HCT116 (cell line): ENCODE measurements around the gene PARP9. TPM values are rescaled to one million over a fixed set of nuclear protein-coding genes. Genes with fewer than 3 reads are reported as not detected.

ENCODE experiments used
- ATAC-seq: fragments of 200-7000 bp; cut with Tn5 transposase; 2 replicates; pipeline ENCODE4 v1.9.1; 2020; ENCODE audit warnings: mild to moderate bottlenecking, moderate library complexity
- BruUV-seq: library from RNA; stranded (reverse); fragments of 400-500 nt; replicated peaks from 2 replicates; lab custom pipeline; 2021; lab: Mats Ljungman, UMichigan
- CTCF ChIA-PET: fragments of 300-600 bp; sonication (Branson Sonifier 250); formaldehyde crosslinking; loops from one replicate; lab custom pipeline; 2021; ENCODE audit warnings: antibody characterized with exemption; lab: Charles Lee
- POLR2A ChIA-PET: fragments of 300-600, 350-600 bp; sonication (Branson Sonifier 250); formaldehyde crosslinking; loops from one replicate; lab custom pipeline; 2021; ENCODE audit warnings: antibody characterized with exemption; lab: Charles Lee
- RAD21 ChIA-PET, 2 experiments: fragments of 300-600 bp; sonication (Branson Sonifier 250); formaldehyde crosslinking; loops; one replicate each; lab custom pipeline; 2023; ENCODE audit warnings: low total read pairs in 2 of 2; ENCODE audit not compliant: uncharacterized antibody in 2 of 2, unreplicated experiment in 2 of 2, low non-redundant PET in 1 of 2; lab: Charles Lee
- DNase-seq: peaks from one replicate; pipeline ENCODE4 v3.0.0-alpha.2; 2010; ENCODE audit warnings: low read depth, low spot score
- H2AFZ ChIP-seq: fragments of 200-600 bp; shearing (Covaris generic), sonication (generic); 2 replicates; pipeline ENCODE4 v1.6.1; 2017; ENCODE audit warnings: low read depth, mixed run types, mixed read lengths, antibody characterized with exemption, low read length; ENCODE audit not compliant: poor library complexity, severe bottlenecking
- H3K27ac ChIP-seq: 2 replicates; pipeline ENCODE4 v1.5.1; 2012; ENCODE audit warnings: low read depth, low read length
- H3K27me3 ChIP-seq: fragments of 200-600 bp; sonication (generic); 2 replicates; pipeline ENCODE4 v1.6.1; 2016; ENCODE audit warnings: mixed run types, low read length, mixed read lengths; ENCODE audit not compliant: insufficient read depth
- H3K36me3 ChIP-seq, 2 experiments: fragments of 200-500 bp in 1 of 2; fragments of 200-600 bp in 1 of 2; sonication (Bioruptor generic) in 1 of 2; sonication (generic) in 1 of 2; 2 replicates each; pipeline versions ENCODE4 v1.5.1 to v1.6.1; 2014 to 2016; ENCODE audit warnings: low read length in 2 of 2, inconsistent platforms in 1 of 2, mixed read lengths in 1 of 2, mixed run types in 1 of 2; ENCODE audit not compliant: insufficient read depth in 2 of 2, control insufficient read depth in 1 of 2
- H3K4me1 ChIP-seq, 2 experiments: fragments of 200-600 bp in 1 of 2; sonication (generic) in 1 of 2; 2 replicates each; pipeline versions ENCODE4 v1.5.1 to v1.6.1; 2012 to 2017; ENCODE audit warnings: low read length in 2 of 2, inconsistent platforms in 1 of 2, mild to moderate bottlenecking in 1 of 2, mixed read lengths in 1 of 2, mixed run types in 1 of 2, moderate library complexity in 1 of 2; ENCODE audit not compliant: insufficient read depth in 2 of 2, control insufficient read depth in 1 of 2
- H3K4me2 ChIP-seq: fragments of 200-600 bp; sonication (generic); 2 replicates; pipeline ENCODE4 v1.6.1; 2017; ENCODE audit warnings: mixed run types, low read length, mixed read lengths
- H3K4me3 ChIP-seq, 2 experiments: fragments of 200-600 bp in 1 of 2; sonication (generic) in 1 of 2; replicated peaks in 1 of 2; 2 replicates each; pipeline ENCODE4 v1.5.1; 2011 to 2016; ENCODE audit warnings: low read length in 2 of 2, control low read depth in 1 of 2, low read depth in 1 of 2, mild to moderate bottlenecking in 1 of 2, mixed read lengths in 1 of 2, mixed run types in 1 of 2
- H3K79me2 ChIP-seq: fragments of 200-600 bp; sonication (generic); 2 replicates; pipeline ENCODE4 v1.6.1; 2017; ENCODE audit warnings: mild to moderate bottlenecking, mixed run types, low read length, moderate library complexity, mixed read lengths; ENCODE audit not compliant: insufficient read depth
- H3K9ac ChIP-seq: fragments of 200-600 bp; sonication (generic); 2 replicates; pipeline ENCODE4 v1.6.1; 2016; ENCODE audit warnings: low read length, mixed read lengths
- H3K9me2 ChIP-seq: fragments of 200-600 bp; sonication (generic), shearing (Covaris generic); 2 replicates; pipeline ENCODE4 v1.6.1; 2017; ENCODE audit warnings: mixed run types, mild to moderate bottlenecking, moderate library complexity; ENCODE audit not compliant: insufficient read depth
- H3K9me3 ChIP-seq, 2 experiments: fragments of 200-500 bp in 1 of 2; fragments of 200-600 bp in 1 of 2; sonication (Bioruptor generic) in 1 of 2; sonication (generic) in 1 of 2; 2 replicates each; pipeline ENCODE4 v1.6.1; 2014 to 2017; ENCODE audit warnings: low read length in 2 of 2, mixed read lengths in 2 of 2, inconsistent platforms in 1 of 2, low read depth in 1 of 2, mild to moderate bottlenecking in 1 of 2, mixed run types in 1 of 2, moderate library complexity in 1 of 2; ENCODE audit not compliant: control insufficient read depth in 1 of 2, insufficient read depth in 1 of 2
- H4K20me1 ChIP-seq: fragments of 200-600 bp; sonication (generic), shearing (Covaris generic); 2 replicates; pipeline ENCODE4 v1.6.1; 2017; ENCODE audit warnings: mixed run types, mild to moderate bottlenecking, moderate library complexity; ENCODE audit not compliant: insufficient read depth
- CBX3 ChIP-seq: IDR thresholded peaks from 2 replicates; pipeline ENCODE4 v1.6.1; 2012; ENCODE audit warnings: low read depth
- ELF1 ChIP-seq: IDR thresholded peaks from 2 replicates; pipeline ENCODE4 v1.6.1; 2012; ENCODE audit warnings: low read depth, borderline replicate concordance
- EZH2 ChIP-seq: fragments of 200-600 bp; sonication (generic); IDR thresholded peaks from 2 replicates; pipeline ENCODE4 v1.6.1; 2017; ENCODE audit warnings: antibody characterized with exemption, mixed run types
- EZH2phosphoT487 ChIP-seq: fragments of 200-600 bp; IDR thresholded peaks from 2 replicates; pipeline ENCODE4 v1.6.1; 2018; ENCODE audit warnings: antibody characterized with exemption, borderline replicate concordance
- JUND ChIP-seq: IDR thresholded peaks from 2 replicates; pipeline ENCODE4 v1.6.1; 2012
- POLR2A ChIP-seq: IDR thresholded peaks from 2 replicates; pipeline ENCODE4 v1.7.0; 2011; ENCODE audit warnings: borderline replicate concordance; ENCODE audit not compliant: insufficient read depth, insufficient read length; ENCODE audit errors: extremely low read depth
- POLR2AphosphoS5 ChIP-seq: IDR thresholded peaks from 2 replicates; pipeline ENCODE4 v1.6.1; 2011; ENCODE audit warnings: mild to moderate bottlenecking, low read depth, low read length, moderate library complexity
- RAD21 ChIP-seq: IDR thresholded peaks from 2 replicates; pipeline ENCODE4 v1.6.1; 2012; ENCODE audit warnings: low read depth, mild to moderate bottlenecking
- SIN3A ChIP-seq: IDR thresholded peaks from 2 replicates; pipeline ENCODE4 v1.6.1; 2012; ENCODE audit warnings: low read depth
- SP1 ChIP-seq: IDR thresholded peaks from 2 replicates; pipeline ENCODE4 v1.6.1; 2012; ENCODE audit warnings: low read depth
- SRF ChIP-seq: IDR thresholded peaks from 2 replicates; pipeline ENCODE4 v1.6.1; 2012; ENCODE audit warnings: low read depth
- TCF7L2 ChIP-seq: IDR thresholded peaks from 2 replicates; pipeline ENCODE4 v1.7.0; 2011; ENCODE audit warnings: borderline replicate concordance, inconsistent platforms; ENCODE audit not compliant: insufficient read depth, insufficient read length; ENCODE audit errors: extremely low read depth
- YY1 ChIP-seq: IDR thresholded peaks from 2 replicates; pipeline ENCODE4 v1.6.1; 2011; ENCODE audit warnings: low read length, low read depth, moderate library complexity, mild to moderate bottlenecking; ENCODE audit not compliant: insufficient replicate concordance; ENCODE audit errors: extremely low read depth
- ZNF274 ChIP-seq: fragments of 200-500 bp; sonication (Bioruptor generic); IDR thresholded peaks from 2 replicates; pipeline ENCODE4 v1.6.1; 2014; ENCODE audit warnings: mild to moderate bottlenecking, low read depth, low read length, inconsistent platforms
- intact Hi-C: fragments of 100-400 bp; cut with micrococcal nuclease; formaldehyde crosslinking; loops from 2 replicates; pipeline ENCODE4 v1.10.0; 2022
- total RNA-seq: library from RNA; stranded (reverse); gene quantifications from one replicate; pipeline ENCODE4 v1.2.1, GENCODE V29; 2021; ENCODE audit not compliant: unreplicated experiment
- TF ChIP-seq, protein P1 (sequence below): IDR thresholded peaks from 2 replicates; pipeline ENCODE4 v1.6.1; 2012
- TF ChIP-seq, protein P2 (sequence below): IDR thresholded peaks from 2 replicates; pipeline ENCODE4 v1.6.1; 2012
- TF ChIP-seq, protein P3 (sequence below), 3 experiments: fragments of 200-600 bp in 1 of 3; sonication (generic) in 1 of 3; IDR thresholded peaks in 2 of 3; conservative IDR thresholded peaks in 1 of 3; 2 replicates each; pipeline ENCODE4 v1.5.1; 2012 to 2017; ENCODE audit warnings: low read depth in 2 of 3, low read length in 2 of 3, antibody characterized with exemption in 1 of 3, borderline replicate concordance in 1 of 3, control low read depth in 1 of 3, mild to moderate bottlenecking in 1 of 3, mixed read lengths in 1 of 3, mixed run types in 1 of 3, moderate library complexity in 1 of 3; ENCODE audit not compliant: insufficient read depth in 1 of 3
- TF ChIP-seq, protein P4 (sequence below): IDR thresholded peaks from 2 replicates; pipeline ENCODE4 v1.6.1; 2011; ENCODE audit warnings: mild to moderate bottlenecking, low read length, moderate library complexity; ENCODE audit not compliant: insufficient replicate concordance; ENCODE audit errors: extremely low read depth
- TF ChIP-seq, protein P5 (sequence below): IDR thresholded peaks from 2 replicates; pipeline ENCODE4 v1.6.1; 2012; ENCODE audit warnings: low read depth

The PARP9 gene
- total RNA-seq, 1 experiment from 2014 or later: 9.5 TPM

DNA sequence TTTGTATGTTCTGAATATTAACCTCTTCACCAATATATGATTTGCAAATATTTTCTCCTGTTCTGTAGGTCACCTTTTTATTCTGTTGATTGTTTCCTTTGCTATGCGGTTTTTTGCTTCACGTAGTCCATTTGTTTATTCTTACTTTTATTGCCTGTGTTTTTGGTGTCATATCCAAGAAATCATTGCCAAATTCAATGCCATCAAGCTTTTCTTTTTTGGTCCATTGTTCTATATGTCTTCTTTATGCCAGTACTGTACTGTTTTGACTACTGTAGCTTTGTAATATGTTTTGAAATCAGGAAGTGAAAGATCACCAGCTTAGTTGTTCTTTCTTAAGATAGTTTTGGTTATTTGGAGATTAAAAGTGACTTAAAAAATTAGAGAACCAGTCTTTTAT, 17.5 kb upstream of the PARP9 start:
- Histone ChIP-seq H3K9me2 (no peaks in the 10 kb centered on the region), H3K4me2 (no peak overlapping the region), H3K4me1 (peaks cover 0 to 3% of the 10 kb centered on the region in 2 experiments; a peak in 1 of 4 replicates), H2AFZ (no peak overlapping the region), H3K27me3 (no peaks in the 10 kb centered on the region), H4K20me1 (no peaks in the 10 kb centered on the region), H3K9ac (no peak overlapping the region), H3K9me3 (peaks cover 15 to 23% of the 10 kb centered on the region in 2 experiments; a peak in 2 of 4 replicates), H3K27ac (no peak overlapping the region), H3K36me3 (peaks cover 0 to 4% of the 10 kb centered on the region in 2 experiments; a peak in 1 of 4 replicates), H3K79me2 (no peaks in the 10 kb centered on the region), H3K4me3 (no peak overlapping the region)
- ChIA-PET POLR2A (no interaction called here), RAD21 (no interaction called here), CTCF (no interaction called here)
- intact Hi-C loops: no loop called here
- BruUV-seq: no TSS peak
- DNase-seq: no peak
- TF ChIP-seq, protein P1, sequence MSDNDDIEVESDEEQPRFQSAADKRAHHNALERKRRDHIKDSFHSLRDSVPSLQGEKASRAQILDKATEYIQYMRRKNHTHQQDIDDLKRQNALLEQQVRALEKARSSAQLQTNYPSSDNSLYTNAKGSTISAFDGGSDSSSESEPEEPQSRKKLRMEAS: no peak
- TF ChIP-seq POLR2A: no peak
- TF ChIP-seq, protein P2, sequence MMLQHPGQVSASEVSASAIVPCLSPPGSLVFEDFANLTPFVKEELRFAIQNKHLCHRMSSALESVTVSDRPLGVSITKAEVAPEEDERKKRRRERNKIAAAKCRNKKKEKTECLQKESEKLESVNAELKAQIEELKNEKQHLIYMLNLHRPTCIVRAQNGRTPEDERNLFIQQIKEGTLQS: no peak
- no peak for TF ChIP-seq EZH2phosphoT487
- TF ChIP-seq EZH2: no peak
- TF ChIP-seq CBX3: no peak
- TF ChIP-seq SRF: no peak
- no peak for TF ChIP-seq SP1
- TF ChIP-seq, protein P3, sequence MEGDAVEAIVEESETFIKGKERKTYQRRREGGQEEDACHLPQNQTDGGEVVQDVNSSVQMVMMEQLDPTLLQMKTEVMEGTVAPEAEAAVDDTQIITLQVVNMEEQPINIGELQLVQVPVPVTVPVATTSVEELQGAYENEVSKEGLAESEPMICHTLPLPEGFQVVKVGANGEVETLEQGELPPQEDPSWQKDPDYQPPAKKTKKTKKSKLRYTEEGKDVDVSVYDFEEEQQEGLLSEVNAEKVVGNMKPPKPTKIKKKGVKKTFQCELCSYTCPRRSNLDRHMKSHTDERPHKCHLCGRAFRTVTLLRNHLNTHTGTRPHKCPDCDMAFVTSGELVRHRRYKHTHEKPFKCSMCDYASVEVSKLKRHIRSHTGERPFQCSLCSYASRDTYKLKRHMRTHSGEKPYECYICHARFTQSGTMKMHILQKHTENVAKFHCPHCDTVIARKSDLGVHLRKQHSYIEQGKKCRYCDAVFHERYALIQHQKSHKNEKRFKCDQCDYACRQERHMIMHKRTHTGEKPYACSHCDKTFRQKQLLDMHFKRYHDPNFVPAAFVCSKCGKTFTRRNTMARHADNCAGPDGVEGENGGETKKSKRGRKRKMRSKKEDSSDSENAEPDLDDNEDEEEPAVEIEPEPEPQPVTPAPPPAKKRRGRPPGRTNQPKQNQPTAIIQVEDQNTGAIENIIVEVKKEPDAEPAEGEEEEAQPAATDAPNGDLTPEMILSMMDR (IDR thresholded peaks at IDR 0.05 in 2 of 3, conservative IDR thresholded peaks at IDR 0.05 in 1 of 3; ENCODE audit: borderline replicate concordance in 1 of 3, insufficient read depth in 1 of 3, low read depth in 2 of 3, low read length in 2 of 3): no peak
- no peak for TF ChIP-seq RAD21
- no peak for TF ChIP-seq SIN3A
- TF ChIP-seq TCF7L2: no peak
- TF ChIP-seq JUND: no peak
- TF ChIP-seq, protein P4, sequence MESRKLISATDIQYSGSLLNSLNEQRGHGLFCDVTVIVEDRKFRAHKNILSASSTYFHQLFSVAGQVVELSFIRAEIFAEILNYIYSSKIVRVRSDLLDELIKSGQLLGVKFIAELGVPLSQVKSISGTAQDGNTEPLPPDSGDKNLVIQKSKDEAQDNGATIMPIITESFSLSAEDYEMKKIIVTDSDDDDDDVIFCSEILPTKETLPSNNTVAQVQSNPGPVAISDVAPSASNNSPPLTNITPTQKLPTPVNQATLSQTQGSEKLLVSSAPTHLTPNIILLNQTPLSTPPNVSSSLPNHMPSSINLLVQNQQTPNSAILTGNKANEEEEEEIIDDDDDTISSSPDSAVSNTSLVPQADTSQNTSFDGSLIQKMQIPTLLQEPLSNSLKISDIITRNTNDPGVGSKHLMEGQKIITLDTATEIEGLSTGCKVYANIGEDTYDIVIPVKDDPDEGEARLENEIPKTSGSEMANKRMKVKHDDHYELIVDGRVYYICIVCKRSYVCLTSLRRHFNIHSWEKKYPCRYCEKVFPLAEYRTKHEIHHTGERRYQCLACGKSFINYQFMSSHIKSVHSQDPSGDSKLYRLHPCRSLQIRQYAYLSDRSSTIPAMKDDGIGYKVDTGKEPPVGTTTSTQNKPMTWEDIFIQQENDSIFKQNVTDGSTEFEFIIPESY: no peak
- no peak for TF ChIP-seq ELF1
- TF ChIP-seq YY1: no peak
- TF ChIP-seq, protein P5, sequence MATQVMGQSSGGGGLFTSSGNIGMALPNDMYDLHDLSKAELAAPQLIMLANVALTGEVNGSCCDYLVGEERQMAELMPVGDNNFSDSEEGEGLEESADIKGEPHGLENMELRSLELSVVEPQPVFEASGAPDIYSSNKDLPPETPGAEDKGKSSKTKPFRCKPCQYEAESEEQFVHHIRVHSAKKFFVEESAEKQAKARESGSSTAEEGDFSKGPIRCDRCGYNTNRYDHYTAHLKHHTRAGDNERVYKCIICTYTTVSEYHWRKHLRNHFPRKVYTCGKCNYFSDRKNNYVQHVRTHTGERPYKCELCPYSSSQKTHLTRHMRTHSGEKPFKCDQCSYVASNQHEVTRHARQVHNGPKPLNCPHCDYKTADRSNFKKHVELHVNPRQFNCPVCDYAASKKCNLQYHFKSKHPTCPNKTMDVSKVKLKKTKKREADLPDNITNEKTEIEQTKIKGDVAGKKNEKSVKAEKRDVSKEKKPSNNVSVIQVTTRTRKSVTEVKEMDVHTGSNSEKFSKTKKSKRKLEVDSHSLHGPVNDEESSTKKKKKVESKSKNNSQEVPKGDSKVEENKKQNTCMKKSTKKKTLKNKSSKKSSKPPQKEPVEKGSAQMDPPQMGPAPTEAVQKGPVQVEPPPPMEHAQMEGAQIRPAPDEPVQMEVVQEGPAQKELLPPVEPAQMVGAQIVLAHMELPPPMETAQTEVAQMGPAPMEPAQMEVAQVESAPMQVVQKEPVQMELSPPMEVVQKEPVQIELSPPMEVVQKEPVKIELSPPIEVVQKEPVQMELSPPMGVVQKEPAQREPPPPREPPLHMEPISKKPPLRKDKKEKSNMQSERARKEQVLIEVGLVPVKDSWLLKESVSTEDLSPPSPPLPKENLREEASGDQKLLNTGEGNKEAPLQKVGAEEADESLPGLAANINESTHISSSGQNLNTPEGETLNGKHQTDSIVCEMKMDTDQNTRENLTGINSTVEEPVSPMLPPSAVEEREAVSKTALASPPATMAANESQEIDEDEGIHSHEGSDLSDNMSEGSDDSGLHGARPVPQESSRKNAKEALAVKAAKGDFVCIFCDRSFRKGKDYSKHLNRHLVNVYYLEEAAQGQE: no peak
- no peak for TF ChIP-seq ZNF274
- no peak for TF ChIP-seq POLR2AphosphoS5
- ATAC-seq: no peak
